Forelimb muscle (tissue), 1 donor: ENCODE data around the gene HSPA12B. TPM values are rescaled to one million over a fixed set of nuclear protein-coding genes. Genes with fewer than 3 reads are reported as not detected.

Source experiments
- DNase-seq: peaks from one replicate; pipeline ENCODE4 v3.0.0-alpha.2; 2013; ENCODE audit warnings: low read depth
- polyA plus RNA-seq: library from polyadenylated mRNA; unstranded; fragments of 120-200 nt; gene quantifications from one replicate; pipeline ENCODE4 v1.2.1, GENCODE V29; 2013; ENCODE audit not compliant: insufficient read length

The HSPA12B gene
- polyA plus RNA-seq, 1 donor: 21.4 TPM

DNA sequence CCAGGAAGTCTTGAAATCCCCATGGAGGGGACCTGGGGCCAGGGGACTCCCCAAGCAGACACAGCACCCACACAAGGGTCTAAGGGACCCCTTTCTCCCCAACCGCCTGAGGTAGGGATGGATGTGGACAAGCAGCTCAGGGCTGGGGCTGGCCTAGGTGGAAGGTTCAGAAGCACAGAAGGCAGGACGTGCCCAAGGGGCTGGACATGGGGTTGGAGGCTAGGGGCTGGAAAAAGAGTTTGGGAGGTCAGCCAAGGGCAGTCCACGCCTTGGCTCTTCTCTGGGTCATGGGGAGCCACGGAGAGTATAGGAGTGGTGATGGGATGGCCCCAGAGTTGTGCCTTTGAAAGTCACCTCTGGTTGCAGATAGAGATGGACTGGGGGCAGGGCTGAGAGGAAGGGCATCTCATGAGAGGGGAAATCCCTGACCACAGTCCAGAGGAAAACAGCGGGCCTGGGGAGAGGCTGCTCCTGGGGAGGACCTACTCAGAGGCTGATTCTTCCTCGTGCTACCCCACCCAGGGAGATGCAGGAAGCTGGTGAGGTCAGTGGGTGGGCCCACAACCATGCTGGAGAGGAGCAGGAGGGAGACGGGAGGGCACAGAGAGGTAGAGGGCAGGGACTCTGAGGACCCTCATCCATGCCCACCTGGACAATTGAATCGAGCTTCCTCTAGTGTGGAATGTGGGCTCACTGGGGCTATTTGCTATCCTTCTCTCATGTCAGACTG lies 2.5 kb upstream of the HSPA12B start:
- DNase-seq: no peak

- DNase-seq: no peak
Observed at GRCh38 chr20:3730803-3731672, 1.4 kb upstream of the HSPA12B start.

DNA sequence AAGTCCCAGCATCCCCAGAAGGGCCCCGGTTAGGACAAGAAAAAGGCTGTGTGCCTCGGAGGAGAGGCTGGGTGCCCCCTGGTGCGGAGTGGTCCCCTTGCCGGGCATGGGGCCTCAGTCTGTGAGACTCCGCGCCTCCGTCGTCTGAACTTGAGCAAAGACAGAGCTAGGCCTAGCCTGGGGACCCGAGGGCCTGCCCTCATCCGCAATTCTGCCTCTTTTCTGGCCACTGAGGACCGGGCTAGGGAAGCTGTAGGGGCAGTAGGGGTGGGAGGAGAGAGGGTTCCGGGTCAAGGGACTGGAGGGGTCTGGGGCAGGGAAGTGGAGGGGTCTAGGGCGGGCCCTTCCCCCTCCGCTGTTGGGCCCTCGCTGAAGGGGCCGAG lies 550 bp upstream of the HSPA12B start:
- DNase-seq: no peak

GRCh38 chr20:3733119-3733995 lies 872 bp downstream of the HSPA12B start:
- DNase-seq: no peak

- DNase-seq: no peak
Observed at GRCh38 chr20:3734111-3734843, 1.8 kb downstream of the HSPA12B start.

- no peak for DNase-seq
Observed at GRCh38 chr20:3735768-3736167, 3.3 kb downstream of the HSPA12B start.

- no peak for DNase-seq
Observed at GRCh38 chr20:3738111-3739053, 5.9 kb downstream of the HSPA12B start.

- no peak for DNase-seq
Observed at GRCh38 chr20:3739054-3739925, 6.8 kb downstream of the HSPA12B start.

GRCh38 chr20:3739926-3740451 lies 7.5 kb downstream of the HSPA12B start:
- no peak for DNase-seq

DNA sequence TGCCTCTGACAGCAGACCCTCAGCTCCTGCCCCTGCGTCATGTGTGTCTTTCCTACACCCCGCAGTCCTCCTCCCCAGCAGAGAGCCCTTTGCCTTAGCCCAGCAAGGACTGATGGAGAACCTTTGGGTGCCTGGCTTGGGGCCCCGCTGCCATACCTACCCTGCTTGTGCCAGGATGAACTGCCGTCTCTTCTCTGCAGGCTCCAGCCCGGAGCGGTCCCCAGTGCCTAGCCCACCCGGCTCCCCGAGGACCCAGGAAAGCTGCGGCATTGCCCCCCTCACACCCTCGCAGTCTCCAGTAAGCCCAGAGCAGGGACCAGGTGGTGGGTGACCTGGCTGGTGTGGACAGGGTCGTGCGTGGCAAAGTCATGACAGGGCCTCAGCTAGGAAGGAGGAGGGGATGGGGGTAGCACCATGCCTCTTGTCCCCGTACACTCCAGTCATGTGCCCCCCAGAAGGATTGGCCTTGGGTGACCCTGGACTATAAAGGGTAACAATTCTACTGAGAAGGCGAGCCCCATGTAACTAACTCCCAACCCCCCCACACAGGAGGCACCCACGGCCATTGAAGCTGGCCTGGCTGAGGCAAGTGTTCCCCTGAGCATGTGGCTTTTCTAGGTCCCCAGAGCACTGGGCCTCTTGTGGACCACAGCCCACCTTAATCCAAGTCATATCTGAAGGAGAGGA lies 8.3 kb downstream of the HSPA12B start:
- no peak for DNase-seq

DNA sequence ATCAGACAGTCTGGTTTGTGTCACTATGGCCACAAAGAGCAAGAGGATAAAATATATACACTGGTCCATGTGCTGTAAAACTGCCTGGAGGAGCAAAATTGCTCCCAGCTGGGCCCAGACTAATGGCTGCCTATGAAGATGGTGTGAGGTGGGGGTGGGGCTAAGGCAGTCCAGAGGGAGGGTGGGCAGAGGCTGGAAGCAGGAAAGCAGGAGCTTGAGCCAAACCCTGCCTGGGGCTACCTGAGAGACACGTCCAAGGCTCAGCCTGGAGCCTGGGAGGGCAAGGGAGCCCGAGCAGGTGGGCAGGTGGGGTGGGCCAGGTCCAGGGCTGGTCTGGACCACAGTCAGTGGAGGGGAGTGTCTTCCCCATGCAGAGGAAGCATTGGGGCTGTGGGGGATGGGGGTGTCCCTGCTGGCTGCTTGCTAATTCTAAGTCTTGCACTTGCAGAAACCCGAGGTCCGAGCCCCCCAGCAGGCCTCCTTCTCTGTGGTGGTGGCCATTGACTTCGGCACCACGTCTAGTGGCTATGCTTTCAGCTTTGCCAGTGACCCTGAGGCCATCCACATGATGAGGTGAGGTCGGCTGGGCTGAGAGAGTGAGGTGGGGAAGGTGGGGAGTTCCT lies 9.5 kb downstream of the HSPA12B start:
- DNase-seq: no peak

DNA sequence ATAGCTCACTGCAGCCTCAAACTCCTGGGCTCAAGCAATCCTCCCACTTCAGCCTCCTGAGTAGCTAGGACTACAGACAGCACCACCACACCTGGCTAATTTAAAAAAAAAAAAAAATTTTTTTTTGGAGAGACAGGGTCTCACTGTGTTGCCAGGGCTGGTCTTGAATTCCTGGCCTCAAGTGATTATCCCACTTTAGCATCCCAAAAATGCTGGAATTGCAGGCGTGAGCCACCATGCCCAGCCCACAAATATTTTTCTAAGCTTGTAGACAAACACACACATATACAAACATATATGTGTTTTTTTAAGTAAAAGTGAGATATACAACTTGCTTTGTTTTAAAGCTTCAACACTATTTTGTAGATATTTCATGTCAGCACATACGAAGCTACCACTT lies 10.8 kb downstream of the HSPA12B start:
- no peak for DNase-seq

DNA sequence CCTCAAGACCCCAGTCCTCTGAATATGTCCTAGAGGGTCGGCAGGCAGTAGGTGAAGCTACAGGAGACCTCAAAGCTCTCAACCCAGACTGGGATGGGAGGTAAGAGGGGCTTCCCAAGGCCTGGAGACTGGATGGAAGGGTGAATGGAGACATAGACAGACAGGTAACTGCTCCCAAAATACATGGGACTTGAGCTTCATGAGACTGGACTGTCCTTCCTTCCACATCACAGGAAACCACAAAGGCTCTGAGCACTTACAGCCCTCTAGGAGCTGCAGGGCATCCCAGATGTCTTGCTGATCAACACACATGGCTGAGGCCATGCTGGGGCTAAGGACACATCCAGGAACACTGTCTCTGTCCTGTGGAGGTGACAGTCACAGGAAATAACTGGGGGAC lies 11.6 kb downstream of the HSPA12B start:
- no peak for DNase-seq

DNA sequence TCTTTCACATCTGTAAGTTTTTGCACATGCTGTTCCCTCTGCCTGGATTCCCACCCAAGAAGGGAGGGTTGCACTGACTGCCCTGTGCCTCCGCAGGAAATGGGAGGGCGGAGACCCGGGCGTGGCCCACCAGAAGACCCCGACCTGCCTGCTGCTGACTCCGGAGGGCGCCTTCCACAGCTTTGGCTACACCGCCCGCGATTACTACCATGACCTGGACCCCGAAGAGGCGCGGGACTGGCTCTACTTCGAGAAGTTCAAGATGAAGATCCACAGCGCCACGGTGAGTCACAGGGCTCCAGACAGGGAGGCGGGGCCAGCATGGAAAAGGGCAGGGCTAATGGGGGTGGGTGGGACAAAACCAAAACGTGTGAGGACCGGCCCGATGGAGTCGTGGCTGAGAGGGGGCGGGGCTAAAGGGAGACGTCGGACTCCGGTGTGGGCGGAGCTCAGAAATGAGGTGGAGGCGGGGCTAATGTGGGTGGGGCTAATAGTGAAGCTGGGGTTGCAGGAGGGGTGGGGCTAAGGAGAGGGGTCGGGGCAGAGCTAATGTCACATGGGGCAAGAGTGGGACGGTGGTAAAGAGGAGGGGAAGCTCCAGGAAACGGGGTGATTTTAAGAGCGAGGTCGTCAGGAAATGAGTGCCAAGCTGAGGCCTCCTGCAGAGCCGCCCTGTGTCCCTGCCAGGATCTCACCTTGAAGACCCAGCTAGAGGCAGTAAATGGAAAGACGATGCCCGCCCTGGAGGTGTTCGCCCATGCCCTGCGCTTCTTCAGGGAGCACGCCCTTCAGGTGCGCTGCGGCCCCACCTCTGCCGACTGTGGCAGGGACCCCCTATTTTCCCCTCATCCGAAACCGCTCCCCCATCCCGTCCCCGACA lies 12.6 kb downstream of the HSPA12B start:
- DNase-seq: no peak

DNA sequence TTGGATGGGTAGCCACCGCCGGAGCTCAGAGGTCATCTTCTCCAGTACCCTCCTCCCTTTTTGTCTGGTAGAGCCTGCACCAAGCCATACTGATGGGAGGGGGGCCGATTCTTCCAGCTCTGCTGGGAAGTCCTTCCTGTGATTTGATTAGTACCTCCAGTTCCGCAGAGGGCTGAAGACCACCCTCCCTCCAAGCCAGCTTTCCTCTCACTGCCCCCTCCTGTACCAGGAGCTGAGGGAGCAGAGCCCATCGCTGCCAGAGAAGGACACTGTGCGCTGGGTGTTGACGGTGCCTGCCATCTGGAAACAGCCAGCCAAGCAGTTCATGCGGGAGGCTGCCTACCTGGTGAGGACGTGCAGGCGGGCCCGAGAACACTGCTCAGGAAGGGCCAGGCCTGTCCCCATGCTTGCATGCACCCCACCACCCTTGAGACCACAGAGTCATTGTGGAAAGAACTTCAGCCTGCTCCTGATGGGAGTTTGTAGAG lies 13.2 kb downstream of the HSPA12B start:
- no peak for DNase-seq

GRCh38 chr20:3747471-3747870 lies 15.0 kb downstream of the HSPA12B start:
- no peak for DNase-seq

GRCh38 chr20:3748073-3748472 lies 15.6 kb downstream of the HSPA12B start:
- DNase-seq: no peak
